Caco-2 (cell line): ENCODE results near the gene INSM2. TPM values are rescaled to one million over a fixed set of nuclear protein-coding genes. Genes with fewer than 3 reads are reported as not detected.

Experiments used
- BruUV-seq: library from RNA; stranded (reverse); fragments of 400-500 nt; replicated peaks from 2 replicates; lab custom pipeline; 2021; lab: Mats Ljungman, UMichigan
- CTCF ChIA-PET: fragments of 300-600 bp; sonication (Branson Sonifier 250); formaldehyde crosslinking; loops from one replicate; lab custom pipeline; 2022; ENCODE audit warnings: antibody characterized with exemption; lab: Charles Lee
- POLR2A ChIA-PET: fragments of 300-600 bp; sonication (Branson Sonifier 250); formaldehyde crosslinking; loops from one replicate; lab custom pipeline; 2022; ENCODE audit warnings: antibody characterized with exemption; lab: Charles Lee
- DNase-seq, 2 experiments: peaks; one replicate each; pipeline versions ENCODE4 v3.0.0 to v3.0.0-alpha.2; 2020 to 2022
- H3K27me3 ChIP-seq: replicated peaks from 2 replicates; pipeline ENCODE4 v1.6.0; 2011; ENCODE audit warnings: low read length; ENCODE audit not compliant: control insufficient read depth, insufficient read depth
- H3K36me3 ChIP-seq: 2 replicates; pipeline ENCODE4 v1.5.1; 2011; ENCODE audit warnings: low read length; ENCODE audit not compliant: control insufficient read depth, insufficient read depth
- H3K4me1 ChIP-seq: fragments of 250-450 bp; sonication (Bioruptor Pico); 2 replicates; pipeline ENCODE4 v1.5.1; 2020; ENCODE audit warnings: mild to moderate bottlenecking
- H3K4me3 ChIP-seq: 2 replicates; pipeline ENCODE4 v1.5.1; 2011; ENCODE audit warnings: low read depth, mild to moderate bottlenecking, control low read depth, low read length
- H3K9me3 ChIP-seq: fragments of 250-450 bp; sonication (Bioruptor Pico); 2 replicates; pipeline ENCODE4 v1.5.1; 2020; ENCODE audit warnings: mild to moderate bottlenecking, moderate library complexity
- H3K27ac Mint-ChIP-seq: one replicate; pipeline ENCODE4 v1.8.0; 2022; ENCODE audit warnings: mixed read lengths; ENCODE audit not compliant: unreplicated experiment
- H3K27me3 Mint-ChIP-seq: one replicate; pipeline ENCODE4 v1.8.0; 2022; ENCODE audit warnings: mixed read lengths; ENCODE audit not compliant: insufficient read depth, unreplicated experiment
- H3K36me3 Mint-ChIP-seq: one replicate; pipeline ENCODE4 v1.8.0; 2022; ENCODE audit warnings: mild to moderate bottlenecking, mixed read lengths; ENCODE audit not compliant: insufficient read depth, unreplicated experiment
- H3K4me1 Mint-ChIP-seq: one replicate; pipeline ENCODE4 v1.8.0; 2022; ENCODE audit warnings: low read depth, mixed read lengths; ENCODE audit not compliant: unreplicated experiment
- H3K4me3 Mint-ChIP-seq: one replicate; pipeline ENCODE4 v1.8.0; 2022; ENCODE audit warnings: mild to moderate bottlenecking, moderate library complexity, mixed read lengths; ENCODE audit not compliant: unreplicated experiment
- H3K9me3 Mint-ChIP-seq: one replicate; pipeline ENCODE4 v1.8.0; 2022; ENCODE audit warnings: mixed read lengths; ENCODE audit not compliant: unreplicated experiment
- CTCF ChIP-seq, 2 experiments: fragments of 200-600 bp in 1 of 2; IDR thresholded peaks; 1 replicate in 1 of 2; 2 replicates in 1 of 2; pipeline versions ENCODE4 v1.5.1 to v1.8.0; 2011 to 2022; ENCODE audit warnings: antibody characterized with exemption in 1 of 2, control low read depth in 1 of 2, inconsistent platforms in 1 of 2, low read depth in 1 of 2, low read length in 1 of 2, mild to moderate bottlenecking in 1 of 2, moderate library complexity in 1 of 2; ENCODE audit not compliant: insufficient read depth in 1 of 2, severe bottlenecking in 1 of 2, unreplicated experiment in 1 of 2
- intact Hi-C: fragments of 100-400 bp; cut with micrococcal nuclease; formaldehyde crosslinking; loops from one replicate; pipeline ENCODE4 v1.10.0; 2022; ENCODE audit not compliant: unreplicated experiment
- total RNA-seq: library from RNA; stranded (reverse); gene quantifications from 2 replicates; pipeline ENCODE4 v1.2.3, GENCODE V29; 2022

The INSM2 gene
- total RNA-seq, 1 experiment from 2014 or later, result not detected

DNA sequence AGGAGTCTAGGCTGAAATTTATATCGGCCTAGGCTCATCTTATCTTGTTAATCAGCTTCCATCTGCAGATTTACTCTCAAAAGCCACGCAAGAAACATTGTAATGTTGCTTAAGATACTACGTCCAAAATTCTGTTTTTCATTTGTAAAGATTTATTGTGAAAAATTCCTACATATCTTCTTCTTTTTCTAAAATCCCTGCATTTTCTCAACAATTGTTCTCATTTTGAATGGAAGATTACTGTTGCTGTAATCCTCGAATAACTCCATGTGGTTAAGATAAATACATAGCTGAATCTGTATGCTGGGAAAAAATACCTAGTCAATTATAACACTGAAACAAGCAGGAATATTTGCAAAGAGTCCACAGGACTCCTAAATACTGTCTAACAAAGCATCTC, 15.6 kb downstream of the INSM2 start:
- DNase-seq, result no peak
- CTCF ChIA-PET, result no interaction called here
- H3K4me1 Mint-ChIP-seq, result no peaks in the 10 kb centered on the region
- H3K4me1 ChIP-seq, result no peaks in the 10 kb centered on the region
- TF ChIP-seq CTCF (IDR thresholded peaks at IDR 0.05; ENCODE audit: insufficient read depth in 1 of 2, low read depth in 1 of 2, low read length in 1 of 2, severe bottlenecking in 1 of 2, unreplicated experiment in 1 of 2), result no peak
- intact Hi-C loops, result no loop called here
- H3K9me3 Mint-ChIP-seq, result no peaks in the 10 kb centered on the region
- H3K4me3 Mint-ChIP-seq, result no peak overlapping the region
- H3K9me3 ChIP-seq, result no peaks in the 10 kb centered on the region
- POLR2A ChIA-PET, result no interaction called here
- H3K27ac Mint-ChIP-seq, result no peak overlapping the region
- H3K27me3 ChIP-seq, result no peaks in the 10 kb centered on the region
- BruUV-seq, result no TSS peak
- no peaks in the 10 kb centered on the region for H3K36me3 ChIP-seq
- no peaks in the 10 kb centered on the region for H3K36me3 Mint-ChIP-seq
- no peaks in the 10 kb centered on the region for H3K27me3 Mint-ChIP-seq
- no peak overlapping the region for H3K4me3 ChIP-seq

- Mint-ChIP-seq H3K36me3 (no peaks in the 10 kb centered on the region), H3K4me3 (no peak overlapping the region), H3K9me3 (no peaks in the 10 kb centered on the region), H3K4me1 (no peaks in the 10 kb centered on the region), H3K27me3 (no peaks in the 10 kb centered on the region), H3K27ac (no peak overlapping the region)
- intact Hi-C loops, result no loop called here
- no peaks in the 10 kb centered on the region for H3K4me1 ChIP-seq
- no peaks in the 10 kb centered on the region for H3K27me3 ChIP-seq
- POLR2A ChIA-PET, result no interaction called here
- no peaks in the 10 kb centered on the region for H3K9me3 ChIP-seq
- BruUV-seq, result no TSS peak
- no peak for TF ChIP-seq CTCF (IDR thresholded peaks at IDR 0.05; ENCODE audit: insufficient read depth in 1 of 2, low read depth in 1 of 2, low read length in 1 of 2, severe bottlenecking in 1 of 2, unreplicated experiment in 1 of 2)
- CTCF ChIA-PET, result no interaction called here
- DNase-seq, result no peak
- H3K36me3 ChIP-seq, result no peaks in the 10 kb centered on the region
- no peak overlapping the region for H3K4me3 ChIP-seq
These were observed 17.1 kb downstream of the INSM2 start for GRCh38 chr14:35551081-35551480.

- Mint-ChIP-seq H3K27ac (no peak overlapping the region), H3K9me3 (no peaks in the 10 kb centered on the region), H3K36me3 (no peaks in the 10 kb centered on the region), H3K27me3 (no peaks in the 10 kb centered on the region), H3K4me1 (no peaks in the 10 kb centered on the region), H3K4me3 (no peak overlapping the region)
- intact Hi-C loops, result no loop called here
- no TSS peak for BruUV-seq
- Histone ChIP-seq H3K27me3 (no peaks in the 10 kb centered on the region), H3K4me1 (no peaks in the 10 kb centered on the region), H3K36me3 (no peaks in the 10 kb centered on the region), H3K4me3 (no peak overlapping the region), H3K9me3 (no peaks in the 10 kb centered on the region)
- no peak for TF ChIP-seq CTCF (IDR thresholded peaks at IDR 0.05; ENCODE audit: insufficient read depth in 1 of 2, low read depth in 1 of 2, low read length in 1 of 2, severe bottlenecking in 1 of 2, unreplicated experiment in 1 of 2)
- POLR2A ChIA-PET, result no interaction called here
- DNase-seq, result no peak
- CTCF ChIA-PET, result no interaction called here
These were observed 19.8 kb downstream of the INSM2 start for GRCh38 chr14:35553808-35554207.
